Chondrocyte (in vitro differentiated cells): ENCODE data around the gene OR2D3. TPM values are rescaled to one million over a fixed set of nuclear protein-coding genes. Genes with fewer than 3 reads are reported as not detected.
"Not testable (repeated sequence)": the region's sequence is repeated elsewhere in the genome, so short reads cannot be mapped to it uniquely, and the experiment has no call there.

Experiments used
- DNase-seq: peaks from one replicate; pipeline ENCODE4 v3.0.0; 2021; ENCODE audit warnings: mixed read lengths, low spot score
- H3K27ac Mint-ChIP-seq: one replicate; pipeline ENCODE4 v1.8.0; 2021; ENCODE audit warnings: mild to moderate bottlenecking, moderate library complexity, mixed read lengths; ENCODE audit not compliant: unreplicated experiment
- H3K27me3 Mint-ChIP-seq: 2 replicates; pipeline ENCODE4 v1.8.0; 2021; ENCODE audit warnings: low read depth, mixed read lengths
- H3K36me3 Mint-ChIP-seq: 2 replicates; pipeline ENCODE4 v1.8.0; 2021; ENCODE audit warnings: low read depth, mixed read lengths
- H3K4me1 Mint-ChIP-seq: 2 replicates; pipeline ENCODE4 v1.8.0; 2021; ENCODE audit warnings: low read depth, mild to moderate bottlenecking, mixed read lengths
- H3K4me3 Mint-ChIP-seq: one replicate; pipeline ENCODE4 v1.8.0; 2021; ENCODE audit warnings: mild to moderate bottlenecking, moderate library complexity, mixed read lengths; ENCODE audit not compliant: unreplicated experiment
- H3K9me3 Mint-ChIP-seq: 2 replicates; pipeline ENCODE4 v1.8.0; 2021; ENCODE audit warnings: low read depth, mixed read lengths
- CTCF ChIP-seq: fragments of 200-600 bp; sonication (generic); IDR thresholded peaks from 2 replicates; pipeline ENCODE4 v1.5.0; 2021; ENCODE audit warnings: antibody characterized with exemption, mild to moderate bottlenecking, moderate library complexity
- total RNA-seq: library from RNA; stranded (reverse); gene quantifications from 3 replicates; pipeline ENCODE4 v1.2.1, GENCODE V29; 2021

OR2D3 gene
- total RNA-seq, 1 donor from 2014 or later, result not detected

DNA sequence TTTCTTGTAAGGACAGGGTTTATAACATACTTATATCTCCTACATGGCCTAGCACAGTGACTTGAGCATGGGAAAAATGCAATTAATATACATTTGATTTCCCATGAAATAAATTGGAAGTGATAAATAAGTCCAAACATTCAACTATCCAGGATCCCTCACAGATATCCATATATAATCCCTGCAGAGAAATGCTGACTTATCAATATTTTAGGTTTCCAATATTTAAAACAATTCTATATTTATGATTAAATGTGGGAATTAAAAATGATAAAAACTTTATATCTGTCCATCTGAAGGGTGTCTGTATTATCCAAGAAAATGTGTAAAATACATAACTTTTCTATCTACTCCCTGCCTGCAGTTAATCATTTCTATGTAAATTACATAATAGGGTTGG, 38.1 kb upstream of the OR2D3 start:
- H3K27me3 Mint-ChIP-seq, result peaks cover 8% of the 10 kb centered on the region
- H3K36me3 Mint-ChIP-seq, result no peaks in the 10 kb centered on the region
- no peak overlapping the region for H3K4me3 Mint-ChIP-seq
- H3K9me3 Mint-ChIP-seq, result no peaks in the 10 kb centered on the region
- no peak overlapping the region for H3K27ac Mint-ChIP-seq
- H3K4me1 Mint-ChIP-seq, result no peaks in the 10 kb centered on the region
- no peak for TF ChIP-seq CTCF
- DNase-seq, result no peak

- H3K27ac Mint-ChIP-seq, H3K9me3 Mint-ChIP-seq, H3K4me3 Mint-ChIP-seq, H3K4me1 Mint-ChIP-seq, H3K27me3 Mint-ChIP-seq, DNase-seq, H3K36me3 Mint-ChIP-seq: not testable (repeated sequence)
Measured at GRCh38 chr11:6887711-6888110, 33.1 kb upstream of the OR2D3 start.

DNA sequence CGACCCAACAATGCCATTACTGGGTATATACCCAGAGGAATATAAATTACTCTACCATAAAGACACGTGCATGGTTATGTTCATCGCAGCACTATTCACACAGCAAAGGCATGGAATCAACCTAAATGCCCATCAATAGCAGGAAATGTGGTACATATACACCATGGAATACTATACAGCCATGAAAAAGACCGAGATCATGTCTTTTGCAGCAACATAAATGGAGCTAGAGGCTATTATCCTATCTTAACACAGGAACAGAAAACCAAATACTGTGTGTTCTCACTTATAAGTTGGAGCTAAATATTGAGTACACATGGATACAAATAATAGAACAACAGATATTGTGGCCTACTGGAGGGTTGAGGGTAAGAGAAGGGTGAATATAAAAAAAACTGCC, 32.0 kb upstream of the OR2D3 start:
- no peak for DNase-seq
- no peaks in the 10 kb centered on the region for H3K36me3 Mint-ChIP-seq
- no peak overlapping the region for H3K27ac Mint-ChIP-seq
- H3K9me3 Mint-ChIP-seq, result no peaks in the 10 kb centered on the region
- no peak overlapping the region for H3K4me3 Mint-ChIP-seq
- H3K27me3 Mint-ChIP-seq, result peaks cover 4% of the 10 kb centered on the region
- TF ChIP-seq CTCF, result no peak
- no peaks in the 10 kb centered on the region for H3K4me1 Mint-ChIP-seq

DNA sequence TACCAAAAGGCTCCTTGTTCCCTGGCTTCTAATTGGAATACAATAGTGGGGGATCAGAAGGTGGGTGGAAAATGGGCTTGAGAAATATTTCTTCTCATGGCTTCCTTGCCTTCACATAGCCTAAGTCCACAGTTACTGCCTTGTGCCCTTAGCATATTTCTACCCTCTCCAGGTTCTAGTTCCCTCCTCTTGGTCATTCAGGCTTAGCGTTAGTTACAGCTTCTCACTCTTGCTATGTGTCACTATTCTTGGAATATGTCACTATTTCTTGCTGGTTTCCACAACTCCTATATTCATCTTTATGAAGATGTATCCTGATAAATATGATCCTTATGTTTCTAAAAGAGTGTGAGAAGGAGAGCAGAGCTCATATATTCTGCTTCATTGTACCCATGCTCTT, 31.0 kb upstream of the OR2D3 start:
- no peak for TF ChIP-seq CTCF
- Mint-ChIP-seq H3K36me3 (no peaks in the 10 kb centered on the region), H3K27me3 (peaks cover 4% of the 10 kb centered on the region), H3K9me3 (no peaks in the 10 kb centered on the region), H3K4me3 (no peak overlapping the region), H3K27ac (no peak overlapping the region), H3K4me1 (no peaks in the 10 kb centered on the region)
- no peak for DNase-seq

- Mint-ChIP-seq H3K27ac (no peak within 1 kb of the TSS), H3K4me1 (no peaks in the 10 kb centered on the region), H3K36me3 (no peaks in the 10 kb centered on the region), H3K27me3 (no peaks in the 10 kb centered on the region), H3K4me3 (no peak within 1 kb of the TSS), H3K9me3 (no peaks in the 10 kb centered on the region)
- DNase-seq, result no peak
- no peak for TF ChIP-seq CTCF
Measured at GRCh38 chr11:6892400-6892799, 28.4 kb upstream of the OR2D3 start, which contains the start of gene OR2D2. TSS of gene OR2D2 (minus strand) at chr11:6892500. CDS start at chr11:6892500, 0 bp downstream.

- no peak for DNase-seq
- TF ChIP-seq CTCF, result no peak
- no peak overlapping the region for H3K4me3 Mint-ChIP-seq
- H3K27ac Mint-ChIP-seq, result no peak overlapping the region
- no peaks in the 10 kb centered on the region for H3K36me3 Mint-ChIP-seq
- H3K27me3 Mint-ChIP-seq, result no peaks in the 10 kb centered on the region
- H3K9me3 Mint-ChIP-seq, result no peaks in the 10 kb centered on the region
- H3K4me1 Mint-ChIP-seq, result no peaks in the 10 kb centered on the region
Measured at GRCh38 chr11:6894097-6894496, 26.7 kb upstream of the OR2D3 start.
